ENCODE results near the gene PTPRK.

Gene PTPRK

GRCh38 chr6:128305976-128306375, 214.4 kb downstream of the PTPRK start:
- in situ Hi-C loops (cut with HindIII; ENCODE audit: low sequenced_read_pairs) = no loop called here

GRCh38 chr6:128305228-128305627, 215.2 kb downstream of the PTPRK start:
- in situ Hi-C loops (cut with HindIII; ENCODE audit: low sequenced_read_pairs) = no loop called here

GRCh38 chr6:128303870-128304269, 216.5 kb downstream of the PTPRK start:
- in situ Hi-C loops (cut with HindIII; ENCODE audit: low sequenced_read_pairs) = no loop called here

GRCh38 chr6:128302942-128303341, 217.5 kb downstream of the PTPRK start:
- in situ Hi-C loops (cut with HindIII; ENCODE audit: low sequenced_read_pairs) = no loop called here

GRCh38 chr6:128295670-128296069, 224.7 kb downstream of the PTPRK start:
- in situ Hi-C loops (cut with HindIII; ENCODE audit: low sequenced_read_pairs) = no loop called here

- in situ Hi-C loops (cut with HindIII; ENCODE audit: low sequenced_read_pairs) = no loop called here
These were observed 230.2 kb downstream of the PTPRK start for GRCh38 chr6:128290221-128290620.

- in situ Hi-C loops (cut with HindIII; ENCODE audit: low sequenced_read_pairs) = no loop called here
These were observed 236.3 kb downstream of the PTPRK start for GRCh38 chr6:128284128-128284527.

GRCh38 chr6:128282961-128283360, 237.4 kb downstream of the PTPRK start:
- in situ Hi-C loops (cut with HindIII; ENCODE audit: low sequenced_read_pairs) = no loop called here

GRCh38 chr6:128280960-128281359, 239.4 kb downstream of the PTPRK start:
- in situ Hi-C loops (cut with HindIII; ENCODE audit: low sequenced_read_pairs) = no loop called here

GRCh38 chr6:128280066-128280465, 240.3 kb downstream of the PTPRK start:
- in situ Hi-C loops (cut with HindIII; ENCODE audit: low sequenced_read_pairs) = no loop called here

- in situ Hi-C loops (cut with HindIII; ENCODE audit: low sequenced_read_pairs) = loop anchor here (5.0 kb wide), 1 partner anchor 53 kb away; no protein-coding TSS in a partner anchor
These were observed 241.6 kb downstream of the PTPRK start for GRCh38 chr6:128278836-128279235.

GRCh38 chr6:128277379-128277778, 243.0 kb downstream of the PTPRK start:
- in situ Hi-C loops (cut with HindIII; ENCODE audit: low sequenced_read_pairs) = loop anchor here (5.0 kb wide), 1 partner anchor 55 kb away; no protein-coding TSS in a partner anchor

- in situ Hi-C loops (cut with HindIII; ENCODE audit: low sequenced_read_pairs) = loop anchor here (5.0 kb wide), 1 partner anchor 56 kb away; no protein-coding TSS in a partner anchor
These were observed 244.1 kb downstream of the PTPRK start for GRCh38 chr6:128276311-128276710.

GRCh38 chr6:128275681-128276080, 244.7 kb downstream of the PTPRK start:
- in situ Hi-C loops (cut with HindIII; ENCODE audit: low sequenced_read_pairs) = loop anchor here (5.0 kb wide), 1 partner anchor 57 kb away; no protein-coding TSS in a partner anchor

- in situ Hi-C loops (cut with HindIII; ENCODE audit: low sequenced_read_pairs) = loop anchor here (5.0 kb wide), 1 partner anchor 57 kb away; no protein-coding TSS in a partner anchor
These were observed 245.4 kb downstream of the PTPRK start for GRCh38 chr6:128275030-128275429.

- in situ Hi-C loops (cut with HindIII; ENCODE audit: low sequenced_read_pairs) = no loop called here
These were observed 248.9 kb downstream of the PTPRK start for GRCh38 chr6:128271527-128271926.

GRCh38 chr6:128271011-128271410, 249.4 kb downstream of the PTPRK start:
- in situ Hi-C loops (cut with HindIII; ENCODE audit: low sequenced_read_pairs) = no loop called here

GRCh38 chr6:128266946-128267345, 253.5 kb downstream of the PTPRK start:
- in situ Hi-C loops (cut with HindIII; ENCODE audit: low sequenced_read_pairs) = no loop called here

- in situ Hi-C loops (cut with HindIII; ENCODE audit: low sequenced_read_pairs) = no loop called here
These were observed 254.7 kb downstream of the PTPRK start for GRCh38 chr6:128265706-128266105.

GRCh38 chr6:128259730-128260685, 260.4 kb downstream of the PTPRK start:
- in situ Hi-C loops (cut with HindIII; ENCODE audit: low sequenced_read_pairs) = no loop called here

GRCh38 chr6:128259029-128259724, 261.2 kb downstream of the PTPRK start:
- in situ Hi-C loops (cut with HindIII; ENCODE audit: low sequenced_read_pairs) = no loop called here

GRCh38 chr6:128256095-128256494, 264.3 kb downstream of the PTPRK start:
- in situ Hi-C loops (cut with HindIII; ENCODE audit: low sequenced_read_pairs) = no loop called here
